HEK293 (cell line): Measurements from ENCODE around the gene SENP1.

Experiments used
- KLF1 ChIP-seq: fragments of 450-650 bp; formaldehyde crosslinking; IDR thresholded peaks from 2 replicates; pipeline ENCODE4 v1.5.1; 2016; ENCODE audit warnings: missing biosample characterization, missing genetic modification characterization
- MZF1 ChIP-seq: fragments of 450-650 bp; formaldehyde crosslinking; IDR thresholded peaks from 2 replicates; pipeline ENCODE4 v1.5.1; 2017; ENCODE audit warnings: missing biosample characterization, missing genetic modification characterization, borderline replicate concordance
- ZFP41 ChIP-seq: fragments of 450-650 bp; formaldehyde crosslinking; IDR thresholded peaks from 2 replicates; pipeline ENCODE4 v1.5.1; 2016; ENCODE audit warnings: missing biosample characterization, missing genetic modification characterization, borderline replicate concordance
- ZNF140 ChIP-seq: fragments of 450-650 bp; formaldehyde crosslinking; IDR thresholded peaks from 2 replicates; pipeline ENCODE4 v1.5.1; 2016; ENCODE audit warnings: missing biosample characterization, missing genetic modification characterization
- ZNF354C ChIP-seq: fragments of 450-650 bp; formaldehyde crosslinking; IDR thresholded peaks from 2 replicates; pipeline ENCODE4 v1.5.1; 2016; ENCODE audit warnings: missing biosample characterization, missing genetic modification characterization, low read depth, borderline replicate concordance
- ZNF544 ChIP-seq: fragments of 450-650 bp; formaldehyde crosslinking; IDR thresholded peaks from 2 replicates; pipeline ENCODE4 v1.5.0; 2017; ENCODE audit warnings: missing biosample characterization, missing genetic modification characterization
- TF ChIP-seq, protein P1 (sequence below): fragments of 450-650 bp; formaldehyde crosslinking; conservative IDR thresholded peaks from 2 replicates; pipeline ENCODE4 v1.5.1; 2016; ENCODE audit warnings: low read depth, missing biosample characterization, missing genetic modification characterization
- TF ChIP-seq, protein P2 (sequence below): fragments of 450-650 bp; formaldehyde crosslinking; IDR thresholded peaks from 2 replicates; pipeline ENCODE4 v1.5.1; 2016; ENCODE audit warnings: missing biosample characterization, missing genetic modification characterization
- TF ChIP-seq, protein P3 (sequence below): fragments of 450-650 bp; formaldehyde crosslinking; IDR thresholded peaks from 2 replicates; pipeline ENCODE4 v1.5.1; 2016; ENCODE audit warnings: missing biosample characterization, missing genetic modification characterization
- TF ChIP-seq, protein P4 (sequence below): fragments of 450-650 bp; formaldehyde crosslinking; IDR thresholded peaks from 2 replicates; pipeline ENCODE4 v1.5.0; 2017; ENCODE audit warnings: missing biosample characterization, missing genetic modification characterization, borderline replicate concordance
- TF ChIP-seq, protein P5 (sequence below): fragments of 450-650 bp; formaldehyde crosslinking; IDR thresholded peaks from 2 replicates; pipeline ENCODE4 v1.5.1; 2016; ENCODE audit warnings: missing biosample characterization, missing genetic modification characterization
- TF ChIP-seq, protein P6 (sequence below): fragments of 450-650 bp; formaldehyde crosslinking; IDR thresholded peaks from 2 replicates; pipeline ENCODE4 v1.5.1; 2017; ENCODE audit warnings: missing biosample characterization, missing genetic modification characterization

DNA sequence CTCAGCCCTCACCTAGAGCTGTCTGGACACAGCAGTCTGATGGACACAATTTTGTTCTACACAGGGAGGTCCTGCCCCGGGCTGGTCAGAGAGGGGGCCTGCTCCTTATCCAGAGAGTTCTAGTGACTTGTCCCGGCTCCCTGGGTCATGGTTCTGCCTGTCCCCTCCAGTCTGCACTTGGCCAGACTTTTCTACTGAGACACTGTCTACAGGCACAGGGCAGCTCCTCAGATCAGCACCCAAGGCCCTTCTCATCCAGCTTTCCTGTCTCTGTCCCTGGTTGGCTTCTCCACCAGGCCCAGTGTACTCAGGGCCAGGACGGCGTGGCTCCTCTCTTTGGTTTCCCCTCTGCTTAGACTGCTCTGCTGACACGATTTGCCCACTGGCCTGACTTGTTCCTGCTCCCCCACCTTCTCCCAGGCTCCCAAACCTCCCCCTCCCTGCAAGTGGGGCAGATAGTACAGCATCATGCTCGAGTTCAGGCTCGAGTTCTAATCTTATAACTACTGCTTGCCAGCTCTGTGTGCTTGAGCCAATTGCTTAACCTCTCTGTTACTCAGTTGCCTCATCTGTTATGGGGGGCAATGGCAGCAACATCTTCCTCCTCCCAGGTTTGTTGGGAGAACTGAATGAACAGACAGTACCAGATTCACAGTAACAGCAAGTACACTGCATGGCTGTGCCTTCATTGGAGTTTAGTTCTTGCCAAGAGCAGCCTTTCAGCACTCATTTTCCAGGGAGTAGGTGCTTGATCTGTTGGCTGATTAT is 79.6 kb downstream of the SENP1 start:
- TF ChIP-seq, protein P1, sequence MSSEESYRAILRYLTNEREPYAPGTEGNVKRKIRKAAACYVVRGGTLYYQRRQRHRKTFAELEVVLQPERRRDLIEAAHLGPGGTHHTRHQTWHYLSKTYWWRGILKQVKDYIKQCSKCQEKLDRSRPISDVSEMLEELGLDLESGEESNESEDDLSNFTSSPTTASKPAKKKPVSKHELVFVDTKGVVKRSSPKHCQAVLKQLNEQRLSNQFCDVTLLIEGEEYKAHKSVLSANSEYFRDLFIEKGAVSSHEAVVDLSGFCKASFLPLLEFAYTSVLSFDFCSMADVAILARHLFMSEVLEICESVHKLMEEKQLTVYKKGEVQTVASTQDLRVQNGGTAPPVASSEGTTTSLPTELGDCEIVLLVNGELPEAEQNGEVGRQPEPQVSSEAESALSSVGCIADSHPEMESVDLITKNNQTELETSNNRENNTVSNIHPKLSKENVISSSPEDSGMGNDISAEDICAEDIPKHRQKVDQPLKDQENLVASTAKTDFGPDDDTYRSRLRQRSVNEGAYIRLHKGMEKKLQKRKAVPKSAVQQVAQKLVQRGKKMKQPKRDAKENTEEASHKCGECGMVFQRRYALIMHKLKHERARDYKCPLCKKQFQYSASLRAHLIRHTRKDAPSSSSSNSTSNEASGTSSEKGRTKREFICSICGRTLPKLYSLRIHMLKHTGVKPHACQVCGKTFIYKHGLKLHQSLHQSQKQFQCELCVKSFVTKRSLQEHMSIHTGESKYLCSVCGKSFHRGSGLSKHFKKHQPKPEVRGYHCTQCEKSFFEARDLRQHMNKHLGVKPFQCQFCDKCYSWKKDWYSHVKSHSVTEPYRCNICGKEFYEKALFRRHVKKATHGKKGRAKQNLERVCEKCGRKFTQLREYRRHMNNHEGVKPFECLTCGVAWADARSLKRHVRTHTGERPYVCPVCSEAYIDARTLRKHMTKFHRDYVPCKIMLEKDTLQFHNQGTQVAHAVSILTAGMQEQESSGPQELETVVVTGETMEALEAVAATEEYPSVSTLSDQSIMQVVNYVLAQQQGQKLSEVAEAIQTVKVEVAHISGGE (tag by site-specific recombination): no peak
- TF ChIP-seq, protein P2, sequence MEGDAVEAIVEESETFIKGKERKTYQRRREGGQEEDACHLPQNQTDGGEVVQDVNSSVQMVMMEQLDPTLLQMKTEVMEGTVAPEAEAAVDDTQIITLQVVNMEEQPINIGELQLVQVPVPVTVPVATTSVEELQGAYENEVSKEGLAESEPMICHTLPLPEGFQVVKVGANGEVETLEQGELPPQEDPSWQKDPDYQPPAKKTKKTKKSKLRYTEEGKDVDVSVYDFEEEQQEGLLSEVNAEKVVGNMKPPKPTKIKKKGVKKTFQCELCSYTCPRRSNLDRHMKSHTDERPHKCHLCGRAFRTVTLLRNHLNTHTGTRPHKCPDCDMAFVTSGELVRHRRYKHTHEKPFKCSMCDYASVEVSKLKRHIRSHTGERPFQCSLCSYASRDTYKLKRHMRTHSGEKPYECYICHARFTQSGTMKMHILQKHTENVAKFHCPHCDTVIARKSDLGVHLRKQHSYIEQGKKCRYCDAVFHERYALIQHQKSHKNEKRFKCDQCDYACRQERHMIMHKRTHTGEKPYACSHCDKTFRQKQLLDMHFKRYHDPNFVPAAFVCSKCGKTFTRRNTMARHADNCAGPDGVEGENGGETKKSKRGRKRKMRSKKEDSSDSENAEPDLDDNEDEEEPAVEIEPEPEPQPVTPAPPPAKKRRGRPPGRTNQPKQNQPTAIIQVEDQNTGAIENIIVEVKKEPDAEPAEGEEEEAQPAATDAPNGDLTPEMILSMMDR (tag by site-specific recombination): no peak
- TF ChIP-seq ZNF140 (tag by site-specific recombination) (no peak), ZFP41 (tag by site-specific recombination) (no peak), KLF1 (tag by site-specific recombination) (no peak), ZNF544 (tag by site-specific recombination) (no peak), MZF1 (tag by site-specific recombination) (no peak), ZNF354C (no peak)
- TF ChIP-seq, protein P3, sequence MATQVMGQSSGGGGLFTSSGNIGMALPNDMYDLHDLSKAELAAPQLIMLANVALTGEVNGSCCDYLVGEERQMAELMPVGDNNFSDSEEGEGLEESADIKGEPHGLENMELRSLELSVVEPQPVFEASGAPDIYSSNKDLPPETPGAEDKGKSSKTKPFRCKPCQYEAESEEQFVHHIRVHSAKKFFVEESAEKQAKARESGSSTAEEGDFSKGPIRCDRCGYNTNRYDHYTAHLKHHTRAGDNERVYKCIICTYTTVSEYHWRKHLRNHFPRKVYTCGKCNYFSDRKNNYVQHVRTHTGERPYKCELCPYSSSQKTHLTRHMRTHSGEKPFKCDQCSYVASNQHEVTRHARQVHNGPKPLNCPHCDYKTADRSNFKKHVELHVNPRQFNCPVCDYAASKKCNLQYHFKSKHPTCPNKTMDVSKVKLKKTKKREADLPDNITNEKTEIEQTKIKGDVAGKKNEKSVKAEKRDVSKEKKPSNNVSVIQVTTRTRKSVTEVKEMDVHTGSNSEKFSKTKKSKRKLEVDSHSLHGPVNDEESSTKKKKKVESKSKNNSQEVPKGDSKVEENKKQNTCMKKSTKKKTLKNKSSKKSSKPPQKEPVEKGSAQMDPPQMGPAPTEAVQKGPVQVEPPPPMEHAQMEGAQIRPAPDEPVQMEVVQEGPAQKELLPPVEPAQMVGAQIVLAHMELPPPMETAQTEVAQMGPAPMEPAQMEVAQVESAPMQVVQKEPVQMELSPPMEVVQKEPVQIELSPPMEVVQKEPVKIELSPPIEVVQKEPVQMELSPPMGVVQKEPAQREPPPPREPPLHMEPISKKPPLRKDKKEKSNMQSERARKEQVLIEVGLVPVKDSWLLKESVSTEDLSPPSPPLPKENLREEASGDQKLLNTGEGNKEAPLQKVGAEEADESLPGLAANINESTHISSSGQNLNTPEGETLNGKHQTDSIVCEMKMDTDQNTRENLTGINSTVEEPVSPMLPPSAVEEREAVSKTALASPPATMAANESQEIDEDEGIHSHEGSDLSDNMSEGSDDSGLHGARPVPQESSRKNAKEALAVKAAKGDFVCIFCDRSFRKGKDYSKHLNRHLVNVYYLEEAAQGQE (tag by site-specific recombination): no peak
- TF ChIP-seq, protein P4, sequence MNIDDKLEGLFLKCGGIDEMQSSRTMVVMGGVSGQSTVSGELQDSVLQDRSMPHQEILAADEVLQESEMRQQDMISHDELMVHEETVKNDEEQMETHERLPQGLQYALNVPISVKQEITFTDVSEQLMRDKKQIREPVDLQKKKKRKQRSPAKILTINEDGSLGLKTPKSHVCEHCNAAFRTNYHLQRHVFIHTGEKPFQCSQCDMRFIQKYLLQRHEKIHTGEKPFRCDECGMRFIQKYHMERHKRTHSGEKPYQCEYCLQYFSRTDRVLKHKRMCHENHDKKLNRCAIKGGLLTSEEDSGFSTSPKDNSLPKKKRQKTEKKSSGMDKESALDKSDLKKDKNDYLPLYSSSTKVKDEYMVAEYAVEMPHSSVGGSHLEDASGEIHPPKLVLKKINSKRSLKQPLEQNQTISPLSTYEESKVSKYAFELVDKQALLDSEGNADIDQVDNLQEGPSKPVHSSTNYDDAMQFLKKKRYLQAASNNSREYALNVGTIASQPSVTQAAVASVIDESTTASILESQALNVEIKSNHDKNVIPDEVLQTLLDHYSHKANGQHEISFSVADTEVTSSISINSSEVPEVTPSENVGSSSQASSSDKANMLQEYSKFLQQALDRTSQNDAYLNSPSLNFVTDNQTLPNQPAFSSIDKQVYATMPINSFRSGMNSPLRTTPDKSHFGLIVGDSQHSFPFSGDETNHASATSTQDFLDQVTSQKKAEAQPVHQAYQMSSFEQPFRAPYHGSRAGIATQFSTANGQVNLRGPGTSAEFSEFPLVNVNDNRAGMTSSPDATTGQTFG (tag by site-specific recombination): no peak
- TF ChIP-seq, protein P5, sequence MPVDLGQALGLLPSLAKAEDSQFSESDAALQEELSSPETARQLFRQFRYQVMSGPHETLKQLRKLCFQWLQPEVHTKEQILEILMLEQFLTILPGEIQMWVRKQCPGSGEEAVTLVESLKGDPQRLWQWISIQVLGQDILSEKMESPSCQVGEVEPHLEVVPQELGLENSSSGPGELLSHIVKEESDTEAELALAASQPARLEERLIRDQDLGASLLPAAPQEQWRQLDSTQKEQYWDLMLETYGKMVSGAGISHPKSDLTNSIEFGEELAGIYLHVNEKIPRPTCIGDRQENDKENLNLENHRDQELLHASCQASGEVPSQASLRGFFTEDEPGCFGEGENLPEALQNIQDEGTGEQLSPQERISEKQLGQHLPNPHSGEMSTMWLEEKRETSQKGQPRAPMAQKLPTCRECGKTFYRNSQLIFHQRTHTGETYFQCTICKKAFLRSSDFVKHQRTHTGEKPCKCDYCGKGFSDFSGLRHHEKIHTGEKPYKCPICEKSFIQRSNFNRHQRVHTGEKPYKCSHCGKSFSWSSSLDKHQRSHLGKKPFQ (tag by site-specific recombination): no peak
- TF ChIP-seq, protein P6, sequence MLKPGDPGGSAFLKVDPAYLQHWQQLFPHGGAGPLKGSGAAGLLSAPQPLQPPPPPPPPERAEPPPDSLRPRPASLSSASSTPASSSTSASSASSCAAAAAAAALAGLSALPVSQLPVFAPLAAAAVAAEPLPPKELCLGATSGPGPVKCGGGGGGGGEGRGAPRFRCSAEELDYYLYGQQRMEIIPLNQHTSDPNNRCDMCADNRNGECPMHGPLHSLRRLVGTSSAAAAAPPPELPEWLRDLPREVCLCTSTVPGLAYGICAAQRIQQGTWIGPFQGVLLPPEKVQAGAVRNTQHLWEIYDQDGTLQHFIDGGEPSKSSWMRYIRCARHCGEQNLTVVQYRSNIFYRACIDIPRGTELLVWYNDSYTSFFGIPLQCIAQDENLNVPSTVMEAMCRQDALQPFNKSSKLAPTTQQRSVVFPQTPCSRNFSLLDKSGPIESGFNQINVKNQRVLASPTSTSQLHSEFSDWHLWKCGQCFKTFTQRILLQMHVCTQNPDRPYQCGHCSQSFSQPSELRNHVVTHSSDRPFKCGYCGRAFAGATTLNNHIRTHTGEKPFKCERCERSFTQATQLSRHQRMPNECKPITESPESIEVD (tag by site-specific recombination): no peak
